ENCODE measurements around the gene SYNJ1. TPM values are rescaled to one million over a fixed set of nuclear protein-coding genes. Genes with fewer than 3 reads are reported as not detected.

Gene SYNJ1
- total and polyA plus RNA-seq, 2 of the 13 experiments (the other 11 are each of a cell fraction or from before 2014, with no cell fraction given), result 2.0 to 2.7 TPM

DNA sequence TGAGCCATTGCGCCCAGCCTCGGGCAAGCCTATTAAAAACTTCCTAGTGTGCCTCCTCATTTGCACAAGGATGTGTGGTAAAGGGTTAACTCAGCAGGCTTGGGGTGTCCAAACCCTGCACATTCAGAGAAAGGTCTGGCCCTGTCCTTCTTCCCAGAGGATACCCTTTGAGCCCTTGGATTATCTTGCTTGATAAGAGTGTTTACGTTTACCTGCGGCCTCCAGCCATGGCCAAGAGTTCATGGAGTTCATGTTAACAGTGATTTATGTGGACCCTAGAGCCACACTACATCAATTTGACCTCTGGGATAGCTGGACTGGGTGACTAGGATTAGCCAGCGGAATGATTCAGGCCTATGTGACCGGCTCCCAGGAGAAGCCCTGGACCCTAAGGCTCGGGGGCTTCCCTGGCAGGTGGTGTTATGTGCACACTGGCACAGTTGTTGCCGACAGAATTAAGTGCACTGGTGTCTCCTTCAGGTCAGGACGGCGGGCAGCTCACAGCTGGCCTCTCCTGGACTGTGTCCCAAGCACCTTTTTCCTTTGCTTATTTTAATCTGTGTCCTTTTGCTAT, 134.8 kb downstream of the SYNJ1 start (continued):
- peak; percentile 71 for TF ChIP-seq ZBTB38 (CRISPR knock-in tag; IDR thresholded peaks at IDR 0.05)
- TF ChIP-seq SUZ12 (IDR thresholded peaks at IDR 0.05; ENCODE audit: low read depth, low read length), result no peak
- TF ChIP-seq TOE1 (CRISPR knock-in tag; IDR thresholded peaks at IDR 0.05), result no peak
- TF ChIP-seq MAFG (CRISPR knock-in tag; IDR thresholded peaks at IDR 0.05), result no peak
- TF ChIP-seq, protein P1, sequence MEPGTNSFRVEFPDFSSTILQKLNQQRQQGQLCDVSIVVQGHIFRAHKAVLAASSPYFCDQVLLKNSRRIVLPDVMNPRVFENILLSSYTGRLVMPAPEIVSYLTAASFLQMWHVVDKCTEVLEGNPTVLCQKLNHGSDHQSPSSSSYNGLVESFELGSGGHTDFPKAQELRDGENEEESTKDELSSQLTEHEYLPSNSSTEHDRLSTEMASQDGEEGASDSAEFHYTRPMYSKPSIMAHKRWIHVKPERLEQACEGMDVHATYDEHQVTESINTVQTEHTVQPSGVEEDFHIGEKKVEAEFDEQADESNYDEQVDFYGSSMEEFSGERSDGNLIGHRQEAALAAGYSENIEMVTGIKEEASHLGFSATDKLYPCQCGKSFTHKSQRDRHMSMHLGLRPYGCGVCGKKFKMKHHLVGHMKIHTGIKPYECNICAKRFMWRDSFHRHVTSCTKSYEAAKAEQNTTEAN (CRISPR knock-in tag; conservative IDR thresholded peaks at IDR 0.05), result peak; percentile 92
- TF ChIP-seq NR2F2 (IDR thresholded peaks at IDR 0.05; ENCODE audit: borderline replicate concordance, low read depth), result peak; percentile 98
- no peak for TF ChIP-seq ZBTB40 (IDR thresholded peaks at IDR 0.05)
- peak; percentile 66; the same call in 1 of the 2 replicates for TF ChIP-seq ZBTB40 (CRISPR knock-in tag; IDR thresholded peaks at IDR 0.05)
- TF ChIP-seq NFIB (CRISPR knock-in tag; IDR thresholded peaks at IDR 0.05; ENCODE audit: borderline replicate concordance), result no peak
- TF ChIP-seq ZNF652 (CRISPR knock-in tag; IDR thresholded peaks at IDR 0.05; ENCODE audit: borderline replicate concordance, low read depth), result peak; percentile 99
- no peak for TF ChIP-seq PLSCR1 (CRISPR knock-in tag; IDR thresholded peaks at IDR 0.05; ENCODE audit: borderline replicate concordance)
- TF ChIP-seq ZFX (CRISPR knock-in tag; IDR thresholded peaks at IDR 0.05; ENCODE audit: low read depth), result peak; percentile 84
- TF ChIP-seq ZNF549 (CRISPR knock-in tag; IDR thresholded peaks at IDR 0.05), result no peak
- TF ChIP-seq ZNF557 (CRISPR knock-in tag; IDR thresholded peaks at IDR 0.05), result no peak
- TF ChIP-seq SP5 (CRISPR knock-in tag; IDR thresholded peaks at IDR 0.05; ENCODE audit: borderline replicate concordance, low read depth), result peak; percentile 75
- TF ChIP-seq ZBTB39 (CRISPR knock-in tag; IDR thresholded peaks at IDR 0.05), result no peak
- TF ChIP-seq LCORL (IDR thresholded peaks at IDR 0.05), result no peak
- peak; percentile 91 for TF ChIP-seq LCORL (CRISPR knock-in tag; IDR thresholded peaks at IDR 0.05)
- TF ChIP-seq NFKBIZ (CRISPR knock-in tag; IDR thresholded peaks at IDR 0.05), result peak; percentile 80; the same call in 1 of the 2 replicates
